Iris pigment epithelial cell (primary cell): ENCODE results near the gene C16orf87.

Experiments used
- DNase-seq: peaks from one replicate; pipeline ENCODE4 v3.0.0-alpha.2; 2011; ENCODE audit warnings: low read depth

C16orf87 gene

GRCh38 chr16:46843898-46844642 is 13.1 kb upstream of the C16orf87 start:
- no peak for DNase-seq

DNA sequence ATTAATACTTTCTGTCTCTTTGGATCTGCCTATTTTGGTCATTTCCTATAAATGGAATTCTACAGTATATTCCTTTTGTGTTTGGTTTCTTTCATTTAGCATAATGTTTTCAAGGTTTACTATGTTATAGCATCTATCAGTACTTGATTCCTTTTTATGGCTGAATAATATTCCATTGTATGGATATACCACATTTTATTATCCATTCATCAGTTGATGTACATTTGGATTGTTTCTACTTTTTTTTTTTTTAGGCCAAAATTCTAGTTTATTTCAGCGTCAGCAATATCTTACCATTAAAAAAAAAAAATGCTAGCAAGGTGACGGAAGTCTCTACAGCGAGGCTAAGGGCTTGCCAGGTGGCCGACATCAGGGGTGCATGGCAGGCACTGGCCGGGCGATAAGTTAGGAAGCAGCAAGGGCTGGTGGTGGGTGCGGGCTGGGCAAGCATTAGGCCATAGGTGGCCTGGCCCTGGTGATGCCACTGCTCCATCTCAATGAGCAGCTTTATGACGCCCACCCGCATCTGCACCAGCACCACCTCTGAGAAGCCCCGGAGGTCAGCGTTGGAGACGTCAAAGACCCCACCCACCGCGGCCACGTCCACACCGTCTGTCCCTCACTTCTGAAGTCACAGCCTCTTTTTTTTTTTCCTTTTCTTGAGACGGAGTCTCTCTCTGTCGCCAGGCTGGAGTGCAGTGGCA is 11.4 kb upstream of the C16orf87 start:
- DNase-seq = no peak

DNA sequence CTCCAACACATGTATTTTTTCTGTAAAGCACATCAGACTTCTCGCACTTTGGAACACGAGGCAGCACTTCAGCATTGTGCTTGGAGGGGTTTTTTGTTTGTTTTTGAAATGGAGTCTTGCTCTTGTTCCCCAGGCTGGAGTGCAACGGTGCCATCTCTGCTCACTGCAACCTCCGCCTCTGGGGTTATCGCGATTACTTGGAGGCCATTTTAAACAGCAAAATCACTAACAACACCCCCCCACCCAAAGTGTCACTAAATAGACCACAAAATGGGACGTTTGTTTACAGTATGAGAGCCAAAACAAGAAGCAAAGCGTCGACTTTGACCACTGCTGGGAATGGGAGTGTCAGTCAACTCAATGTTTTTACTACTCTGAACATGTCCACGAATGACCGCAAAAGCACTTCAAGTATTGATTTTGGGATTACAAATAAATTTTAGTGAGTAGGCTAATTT is 9.0 kb upstream of the C16orf87 start:
- no peak for DNase-seq

DNA sequence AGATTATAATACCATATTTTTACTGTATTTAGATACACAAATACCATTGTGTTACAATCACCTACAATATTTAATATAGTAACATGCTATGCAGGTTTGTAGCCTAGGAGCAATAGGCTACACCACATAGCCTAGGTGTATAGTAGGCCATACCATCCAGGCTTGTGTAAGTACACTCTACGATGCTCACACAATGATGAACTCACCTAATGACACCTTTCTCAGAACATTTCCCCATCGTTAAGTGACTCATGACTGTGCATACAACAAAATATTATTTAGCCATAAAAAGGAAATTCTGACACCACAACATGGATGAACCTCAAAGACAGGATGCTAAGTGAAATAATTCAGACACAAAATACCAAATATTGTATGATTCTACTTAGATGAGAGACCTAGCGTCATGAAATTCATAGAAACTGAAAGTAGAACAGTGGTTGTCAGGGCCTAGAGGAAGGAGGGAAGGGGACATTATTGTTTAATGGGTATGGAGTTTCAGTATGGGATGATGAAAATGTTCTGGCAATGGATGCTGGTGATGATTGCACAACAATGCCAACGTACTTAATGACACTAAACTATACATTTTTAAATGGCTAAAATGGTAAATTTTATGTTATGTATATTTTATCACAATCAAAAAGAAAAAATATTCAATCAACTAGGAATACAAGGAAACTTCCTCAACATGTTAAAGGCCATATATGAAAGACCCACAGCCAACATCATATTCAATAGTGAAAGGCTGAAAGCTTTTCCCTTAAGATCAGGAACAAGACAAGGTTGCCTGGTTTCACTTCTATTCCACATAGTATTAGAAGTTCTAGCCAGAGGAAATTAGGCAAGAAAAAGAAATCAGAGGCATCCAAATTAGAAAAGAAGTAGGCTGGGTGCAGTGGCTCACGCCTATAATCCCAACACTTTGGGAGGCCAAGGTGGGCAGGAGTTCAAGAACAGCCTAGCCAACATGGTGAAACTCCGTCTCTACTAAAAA is 5.9 kb upstream of the C16orf87 start:
- DNase-seq = no peak

DNA sequence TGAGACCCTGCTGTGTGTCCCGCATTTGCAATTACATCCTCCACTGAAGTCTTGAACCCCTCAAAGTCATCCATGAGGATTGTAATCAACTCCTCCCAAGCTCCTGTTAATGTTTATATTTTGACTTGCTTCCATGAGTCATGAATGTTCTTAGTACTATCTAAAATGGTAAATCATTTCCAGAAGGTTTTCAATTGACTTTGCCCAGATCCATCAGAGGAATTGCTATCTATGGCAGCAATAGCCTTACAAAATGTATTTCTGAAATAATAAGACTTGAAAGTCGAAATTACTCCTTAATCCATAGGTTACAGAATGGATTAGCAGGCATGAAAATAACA is 2.5 kb upstream of the C16orf87 start:
- no peak for DNase-seq

DNA sequence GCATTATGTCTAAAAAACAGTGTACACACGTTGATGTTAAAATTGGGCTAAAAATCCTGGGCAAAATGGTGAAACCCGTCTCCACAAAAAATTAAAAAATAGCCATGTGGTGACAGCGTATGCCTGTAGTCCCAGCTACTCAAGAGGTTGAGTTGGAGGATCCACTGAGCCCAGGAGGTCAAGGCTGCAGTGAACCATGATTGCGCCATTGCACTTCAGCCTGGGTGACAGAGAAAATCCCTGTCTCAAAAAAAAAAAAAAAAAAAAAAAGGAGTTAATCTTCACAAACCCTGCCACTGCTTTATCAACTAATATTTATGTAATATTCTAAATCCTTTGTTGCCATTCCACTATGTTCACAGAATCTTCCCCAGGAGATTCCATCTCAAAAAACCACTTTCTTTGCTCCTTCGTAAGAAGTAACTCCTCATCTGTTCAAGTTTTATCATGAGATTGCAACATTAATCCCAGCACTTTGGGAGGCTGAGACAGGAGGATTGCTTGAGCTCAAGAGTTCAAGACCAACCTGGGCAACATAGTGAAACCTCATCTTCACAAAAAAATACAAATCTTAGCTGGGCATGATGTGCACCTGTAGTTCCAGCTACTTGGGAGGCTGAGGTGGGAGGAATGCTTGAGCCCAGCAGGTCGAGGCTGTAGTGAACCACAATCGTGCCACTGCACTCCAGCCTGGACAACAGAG is 1.9 kb upstream of the C16orf87 start:
- DNase-seq = no peak

DNA sequence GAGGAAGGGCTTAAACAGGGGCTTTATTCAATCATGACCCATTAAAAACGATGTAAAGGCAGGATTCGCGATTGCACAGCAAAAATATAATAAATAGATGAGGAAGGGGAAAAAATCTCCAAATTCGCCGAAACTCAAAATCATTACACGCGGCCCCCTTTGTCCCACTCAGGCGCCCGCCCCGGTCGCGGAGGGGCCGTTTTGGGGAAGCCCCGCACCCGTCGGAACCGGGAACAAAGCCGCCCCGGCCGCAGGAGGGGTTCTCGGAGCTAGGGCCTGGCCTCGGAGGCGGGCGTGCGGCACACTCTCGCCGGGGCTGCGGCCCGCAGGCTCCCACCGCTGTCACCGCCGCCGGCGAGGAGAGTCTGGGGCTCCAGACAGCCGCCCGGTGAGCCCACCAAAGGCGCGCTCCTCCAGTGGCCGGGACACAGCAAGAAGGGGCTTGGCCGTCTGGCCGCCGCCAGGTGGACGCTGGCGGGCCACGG is 521 bp downstream of the C16orf87 start:
- DNase-seq = no peak

DNA sequence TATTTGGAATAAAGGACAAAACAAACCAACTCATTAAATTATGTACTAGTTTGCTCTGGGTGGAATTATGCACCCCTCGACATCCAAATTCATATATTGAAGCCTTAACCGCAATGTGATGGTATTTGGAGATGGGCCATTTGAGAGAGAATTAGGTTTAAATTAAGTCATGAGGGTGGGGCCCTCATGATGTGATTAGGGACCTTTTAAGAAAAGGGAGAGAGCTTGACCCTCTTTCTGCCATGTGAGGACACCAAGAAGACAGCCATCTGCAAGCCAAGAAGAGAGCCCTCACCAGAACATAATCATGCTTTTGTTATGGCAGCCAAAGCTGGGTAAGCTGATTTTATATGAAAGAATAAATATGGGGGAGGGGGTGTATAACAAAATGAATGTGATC is 2.0 kb downstream of the C16orf87 start:
- no peak for DNase-seq

- DNase-seq = no peak
Measured at GRCh38 chr16:46828292-46828691, 2.7 kb downstream of the C16orf87 start.

GRCh38 chr16:46826631-46827030 is 4.3 kb downstream of the C16orf87 start:
- peak; percentile 59 for DNase-seq

GRCh38 chr16:46822270-46822669 is 8.7 kb downstream of the C16orf87 start:
- DNase-seq = peak; percentile 87

DNA sequence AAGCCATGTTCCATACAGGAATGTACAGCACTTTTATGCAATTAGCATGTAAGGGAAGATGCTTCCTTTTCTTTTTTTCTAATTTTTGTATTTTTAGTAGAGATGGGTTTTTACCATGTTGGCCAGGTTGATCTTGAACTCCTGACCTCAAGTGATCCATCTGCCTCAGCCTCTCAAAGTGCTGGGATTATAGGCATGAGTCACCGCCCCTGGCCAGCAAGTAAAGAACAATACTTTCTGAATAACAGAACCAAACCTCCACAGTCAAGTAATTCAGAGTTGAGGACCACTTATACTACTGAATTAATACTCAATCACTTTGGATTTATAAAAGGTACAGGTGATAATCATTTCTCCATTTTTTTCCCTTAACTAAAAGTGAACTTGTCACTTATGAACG is 13.0 kb downstream of the C16orf87 start:
- DNase-seq = peak; percentile 68

GRCh38 chr16:46814790-46815189 is 16.2 kb downstream of the C16orf87 start:
- no peak for DNase-seq

DNA sequence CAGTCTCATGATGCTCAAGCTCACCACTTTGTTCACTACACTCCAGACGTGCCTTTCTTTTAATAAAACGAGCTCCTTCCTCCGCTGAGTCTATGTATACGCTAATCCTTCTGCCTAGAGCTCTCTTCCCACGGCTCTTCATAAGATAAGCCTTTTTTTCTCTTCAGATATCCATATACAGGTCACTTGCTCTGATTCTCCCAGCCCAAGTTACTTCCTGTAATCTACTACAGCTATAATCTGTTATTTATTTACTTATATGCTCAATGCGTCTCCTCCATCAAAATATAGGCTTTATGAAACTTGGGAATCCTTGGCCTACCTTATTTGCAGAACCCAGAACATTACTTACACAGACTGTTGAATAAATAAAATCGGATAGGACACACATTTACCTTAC is 17.4 kb downstream of the C16orf87 start:
- DNase-seq = no peak

DNA sequence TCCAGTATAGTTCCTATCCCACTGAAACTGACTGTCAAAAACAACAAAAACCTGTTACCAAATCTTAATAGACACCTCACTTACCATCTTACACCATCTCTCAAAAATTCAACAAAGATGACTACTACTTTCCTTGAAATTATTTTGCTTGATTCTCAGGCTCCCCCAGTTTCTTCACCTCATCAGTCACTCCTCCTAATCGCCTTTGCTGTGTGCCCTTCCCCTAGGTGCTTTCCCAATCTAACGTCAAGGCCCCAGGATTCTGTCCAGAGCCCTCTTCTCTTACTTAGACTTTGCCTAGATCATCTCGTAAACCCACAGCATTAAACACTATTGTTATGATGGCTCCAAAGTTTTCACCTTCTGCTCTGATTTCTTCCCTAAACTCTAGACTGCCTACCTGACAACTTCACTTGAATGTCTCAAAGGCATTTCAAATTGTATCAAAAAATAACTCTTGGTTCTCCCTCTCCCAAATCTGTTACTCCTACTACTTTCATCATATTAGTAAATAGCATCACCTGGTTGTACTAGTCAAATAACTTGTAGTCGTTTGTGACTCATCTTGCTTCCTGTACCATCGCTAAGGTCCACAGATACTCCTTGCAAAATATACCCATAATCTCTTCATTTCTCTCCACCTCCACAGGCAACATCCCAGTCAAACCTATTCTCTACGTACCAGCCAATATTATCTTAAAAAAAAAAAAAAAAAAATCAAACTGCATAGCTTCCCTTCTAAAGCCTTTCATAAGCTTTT is 18.0 kb downstream of the C16orf87 start:
- DNase-seq = no peak

GRCh38 chr16:46811682-46812081 is 19.3 kb downstream of the C16orf87 start:
- no peak for DNase-seq

- DNase-seq = no peak
Measured at GRCh38 chr16:46808997-46809396, 22.0 kb downstream of the C16orf87 start.

GRCh38 chr16:46807336-46807735 is 23.6 kb downstream of the C16orf87 start:
- no peak for DNase-seq

DNA sequence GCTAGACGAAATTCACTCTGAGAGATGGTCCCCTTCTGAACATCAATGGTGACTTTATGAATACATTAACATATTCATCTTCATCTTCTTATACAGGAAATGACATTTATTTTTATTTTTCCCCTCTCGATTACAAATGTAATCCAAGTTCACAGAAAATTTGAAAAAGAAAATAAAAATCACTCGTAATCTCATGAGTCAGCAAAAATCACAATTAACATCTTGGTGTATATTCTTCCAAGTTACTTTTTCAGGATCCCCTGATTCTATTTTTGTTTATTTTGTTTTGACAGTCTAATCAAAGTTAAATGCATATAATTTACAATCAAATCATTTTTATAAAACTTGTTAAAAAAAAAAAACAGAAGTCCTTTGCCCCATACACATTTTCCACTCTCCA is 27.6 kb downstream of the C16orf87 start:
- no peak for DNase-seq

- no peak for DNase-seq
Measured at GRCh38 chr16:46801428-46802049, 29.4 kb downstream of the C16orf87 start.
